ENCODE results near the gene RMP24.

The RMP24 gene

DNA sequence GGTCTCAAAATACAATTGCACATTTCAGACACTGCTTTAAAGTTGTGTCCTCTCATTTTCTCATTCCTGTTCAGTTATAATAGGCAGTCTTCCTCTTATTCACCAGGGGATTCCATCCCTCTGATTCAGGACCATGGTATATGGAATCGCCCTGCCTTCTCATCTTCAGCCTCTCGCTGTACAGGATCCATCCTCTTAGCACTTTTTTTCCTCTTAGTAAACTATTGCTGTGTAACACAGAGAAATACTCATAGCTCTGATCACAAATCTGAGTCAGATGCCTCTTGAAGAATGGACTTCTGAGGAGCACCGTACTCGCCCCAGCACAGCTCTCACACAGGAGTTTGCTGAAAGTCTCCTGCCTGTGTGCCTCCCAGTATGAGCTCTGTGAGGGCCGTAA, 11.3 kb downstream of the RMP24 start:
- no peak overlapping the region for H2AFZ ChIP-seq
- no peak overlapping the region for H3K27ac Mint-ChIP-seq
- no peaks in the 10 kb centered on the region for H3K27me3 ChIP-seq (ENCODE audit: insufficient read depth)
- H3K79me2 ChIP-seq (replicated peaks; ENCODE audit: insufficient read depth): no peaks in the 10 kb centered on the region
- H3K4me1 Mint-ChIP-seq: no peaks in the 10 kb centered on the region
- no peaks in the 10 kb centered on the region for H3K9me2 ChIP-seq (ENCODE audit: insufficient read depth)
- TF ChIP-seq ZNF114 (CRISPR knock-in tag; IDR thresholded peaks at IDR 0.05) (no peak), NANOG (IDR thresholded peaks at IDR 0.05; ENCODE audit: borderline replicate concordance) (no peak), EZH2 (IDR thresholded peaks at IDR 0.05; ENCODE audit: low read depth, unreplicated experiment) (no peak), JUNB (IDR thresholded peaks at IDR 0.05; ENCODE audit: unreplicated experiment) (no peak), ZNF331 (CRISPR knock-in tag; IDR thresholded peaks at IDR 0.05; ENCODE audit: low read depth) (no peak), STAT1 (IDR thresholded peaks at IDR 0.05; ENCODE audit: unreplicated experiment) (no peak), EZH2phosphoT487 (IDR thresholded peaks at IDR 0.05; ENCODE audit: unreplicated experiment) (no peak), CREB1 (CRISPR knock-in tag; IDR thresholded peaks at IDR 0.05; ENCODE audit: low read depth) (no peak), POLR2AphosphoS5 (IDR thresholded peaks at IDR 0.05; ENCODE audit: low read depth) (no peak)
- TF ChIP-seq, protein P1, sequence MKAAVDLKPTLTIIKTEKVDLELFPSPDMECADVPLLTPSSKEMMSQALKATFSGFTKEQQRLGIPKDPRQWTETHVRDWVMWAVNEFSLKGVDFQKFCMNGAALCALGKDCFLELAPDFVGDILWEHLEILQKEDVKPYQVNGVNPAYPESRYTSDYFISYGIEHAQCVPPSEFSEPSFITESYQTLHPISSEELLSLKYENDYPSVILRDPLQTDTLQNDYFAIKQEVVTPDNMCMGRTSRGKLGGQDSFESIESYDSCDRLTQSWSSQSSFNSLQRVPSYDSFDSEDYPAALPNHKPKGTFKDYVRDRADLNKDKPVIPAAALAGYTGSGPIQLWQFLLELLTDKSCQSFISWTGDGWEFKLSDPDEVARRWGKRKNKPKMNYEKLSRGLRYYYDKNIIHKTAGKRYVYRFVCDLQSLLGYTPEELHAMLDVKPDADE (IDR thresholded peaks at IDR 0.05): no peak
- TF ChIP-seq, protein P2, sequence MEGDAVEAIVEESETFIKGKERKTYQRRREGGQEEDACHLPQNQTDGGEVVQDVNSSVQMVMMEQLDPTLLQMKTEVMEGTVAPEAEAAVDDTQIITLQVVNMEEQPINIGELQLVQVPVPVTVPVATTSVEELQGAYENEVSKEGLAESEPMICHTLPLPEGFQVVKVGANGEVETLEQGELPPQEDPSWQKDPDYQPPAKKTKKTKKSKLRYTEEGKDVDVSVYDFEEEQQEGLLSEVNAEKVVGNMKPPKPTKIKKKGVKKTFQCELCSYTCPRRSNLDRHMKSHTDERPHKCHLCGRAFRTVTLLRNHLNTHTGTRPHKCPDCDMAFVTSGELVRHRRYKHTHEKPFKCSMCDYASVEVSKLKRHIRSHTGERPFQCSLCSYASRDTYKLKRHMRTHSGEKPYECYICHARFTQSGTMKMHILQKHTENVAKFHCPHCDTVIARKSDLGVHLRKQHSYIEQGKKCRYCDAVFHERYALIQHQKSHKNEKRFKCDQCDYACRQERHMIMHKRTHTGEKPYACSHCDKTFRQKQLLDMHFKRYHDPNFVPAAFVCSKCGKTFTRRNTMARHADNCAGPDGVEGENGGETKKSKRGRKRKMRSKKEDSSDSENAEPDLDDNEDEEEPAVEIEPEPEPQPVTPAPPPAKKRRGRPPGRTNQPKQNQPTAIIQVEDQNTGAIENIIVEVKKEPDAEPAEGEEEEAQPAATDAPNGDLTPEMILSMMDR (conservative IDR thresholded peaks at IDR 0.05; ENCODE audit: low read depth in 2 of 2): no peak
- TF ChIP-seq, protein P3, sequence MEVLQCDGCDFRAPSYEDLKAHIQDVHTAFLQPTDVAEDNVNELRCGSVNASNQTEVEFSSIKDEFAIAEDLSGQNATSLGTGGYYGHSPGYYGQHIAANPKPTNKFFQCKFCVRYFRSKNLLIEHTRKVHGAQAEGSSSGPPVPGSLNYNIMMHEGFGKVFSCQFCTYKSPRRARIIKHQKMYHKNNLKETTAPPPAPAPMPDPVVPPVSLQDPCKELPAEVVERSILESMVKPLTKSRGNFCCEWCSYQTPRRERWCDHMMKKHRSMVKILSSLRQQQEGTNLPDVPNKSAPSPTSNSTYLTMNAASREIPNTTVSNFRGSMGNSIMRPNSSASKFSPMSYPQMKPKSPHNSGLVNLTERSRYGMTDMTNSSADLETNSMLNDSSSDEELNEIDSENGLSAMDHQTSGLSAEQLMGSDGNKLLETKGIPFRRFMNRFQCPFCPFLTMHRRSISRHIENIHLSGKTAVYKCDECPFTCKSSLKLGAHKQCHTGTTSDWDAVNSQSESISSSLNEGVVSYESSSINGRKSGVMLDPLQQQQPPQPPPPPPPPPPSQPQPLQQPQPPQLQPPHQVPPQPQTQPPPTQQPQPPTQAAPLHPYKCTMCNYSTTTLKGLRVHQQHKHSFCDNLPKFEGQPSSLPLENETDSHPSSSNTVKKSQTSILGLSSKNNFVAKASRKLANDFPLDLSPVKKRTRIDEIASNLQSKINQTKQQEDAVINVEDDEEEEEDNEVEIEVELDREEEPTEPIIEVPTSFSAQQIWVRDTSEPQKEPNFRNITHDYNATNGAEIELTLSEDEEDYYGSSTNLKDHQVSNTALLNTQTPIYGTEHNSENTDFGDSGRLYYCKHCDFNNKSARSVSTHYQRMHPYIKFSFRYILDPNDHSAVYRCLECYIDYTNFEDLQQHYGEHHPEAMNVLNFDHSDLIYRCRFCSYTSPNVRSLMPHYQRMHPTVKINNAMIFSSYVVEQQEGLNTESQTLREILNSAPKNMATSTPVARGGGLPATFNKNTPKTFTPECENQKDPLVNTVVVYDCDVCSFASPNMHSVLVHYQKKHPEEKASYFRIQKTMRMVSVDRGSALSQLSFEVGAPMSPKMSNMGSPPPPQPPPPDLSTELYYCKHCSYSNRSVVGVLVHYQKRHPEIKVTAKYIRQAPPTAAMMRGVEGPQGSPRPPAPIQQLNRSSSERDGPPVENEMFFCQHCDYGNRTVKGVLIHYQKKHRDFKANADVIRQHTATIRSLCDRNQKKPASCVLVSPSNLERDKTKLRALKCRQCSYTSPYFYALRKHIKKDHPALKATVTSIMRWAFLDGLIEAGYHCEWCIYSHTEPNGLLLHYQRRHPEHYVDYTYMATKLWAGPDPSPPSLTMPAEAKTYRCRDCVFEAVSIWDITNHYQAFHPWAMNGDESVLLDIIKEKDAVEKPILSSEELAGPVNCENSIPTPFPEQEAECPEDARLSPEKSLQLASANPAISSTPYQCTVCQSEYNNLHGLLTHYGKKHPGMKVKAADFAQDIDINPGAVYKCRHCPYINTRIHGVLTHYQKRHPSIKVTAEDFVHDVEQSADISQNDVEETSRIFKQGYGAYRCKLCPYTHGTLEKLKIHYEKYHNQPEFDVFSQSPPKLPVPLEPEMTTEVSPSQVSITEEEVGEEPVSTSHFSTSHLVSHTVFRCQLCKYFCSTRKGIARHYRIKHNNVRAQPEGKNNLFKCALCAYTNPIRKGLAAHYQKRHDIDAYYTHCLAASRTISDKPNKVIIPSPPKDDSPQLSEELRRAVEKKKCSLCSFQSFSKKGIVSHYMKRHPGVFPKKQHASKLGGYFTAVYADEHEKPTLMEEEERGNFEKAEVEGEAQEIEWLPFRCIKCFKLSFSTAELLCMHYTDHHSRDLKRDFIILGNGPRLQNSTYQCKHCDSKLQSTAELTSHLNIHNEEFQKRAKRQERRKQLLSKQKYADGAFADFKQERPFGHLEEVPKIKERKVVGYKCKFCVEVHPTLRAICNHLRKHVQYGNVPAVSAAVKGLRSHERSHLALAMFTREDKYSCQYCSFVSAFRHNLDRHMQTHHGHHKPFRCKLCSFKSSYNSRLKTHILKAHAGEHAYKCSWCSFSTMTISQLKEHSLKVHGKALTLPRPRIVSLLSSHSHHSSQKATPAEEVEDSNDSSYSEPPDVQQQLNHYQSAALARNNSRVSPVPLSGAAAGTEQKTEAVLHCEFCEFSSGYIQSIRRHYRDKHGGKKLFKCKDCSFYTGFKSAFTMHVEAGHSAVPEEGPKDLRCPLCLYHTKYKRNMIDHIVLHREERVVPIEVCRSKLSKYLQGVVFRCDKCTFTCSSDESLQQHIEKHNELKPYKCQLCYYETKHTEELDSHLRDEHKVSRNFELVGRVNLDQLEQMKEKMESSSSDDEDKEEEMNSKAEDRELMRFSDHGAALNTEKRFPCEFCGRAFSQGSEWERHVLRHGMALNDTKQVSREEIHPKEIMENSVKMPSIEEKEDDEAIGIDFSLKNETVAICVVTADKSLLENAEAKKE (CRISPR knock-in tag; IDR thresholded peaks at IDR 0.05): no peak
- TF ChIP-seq, protein P4, sequence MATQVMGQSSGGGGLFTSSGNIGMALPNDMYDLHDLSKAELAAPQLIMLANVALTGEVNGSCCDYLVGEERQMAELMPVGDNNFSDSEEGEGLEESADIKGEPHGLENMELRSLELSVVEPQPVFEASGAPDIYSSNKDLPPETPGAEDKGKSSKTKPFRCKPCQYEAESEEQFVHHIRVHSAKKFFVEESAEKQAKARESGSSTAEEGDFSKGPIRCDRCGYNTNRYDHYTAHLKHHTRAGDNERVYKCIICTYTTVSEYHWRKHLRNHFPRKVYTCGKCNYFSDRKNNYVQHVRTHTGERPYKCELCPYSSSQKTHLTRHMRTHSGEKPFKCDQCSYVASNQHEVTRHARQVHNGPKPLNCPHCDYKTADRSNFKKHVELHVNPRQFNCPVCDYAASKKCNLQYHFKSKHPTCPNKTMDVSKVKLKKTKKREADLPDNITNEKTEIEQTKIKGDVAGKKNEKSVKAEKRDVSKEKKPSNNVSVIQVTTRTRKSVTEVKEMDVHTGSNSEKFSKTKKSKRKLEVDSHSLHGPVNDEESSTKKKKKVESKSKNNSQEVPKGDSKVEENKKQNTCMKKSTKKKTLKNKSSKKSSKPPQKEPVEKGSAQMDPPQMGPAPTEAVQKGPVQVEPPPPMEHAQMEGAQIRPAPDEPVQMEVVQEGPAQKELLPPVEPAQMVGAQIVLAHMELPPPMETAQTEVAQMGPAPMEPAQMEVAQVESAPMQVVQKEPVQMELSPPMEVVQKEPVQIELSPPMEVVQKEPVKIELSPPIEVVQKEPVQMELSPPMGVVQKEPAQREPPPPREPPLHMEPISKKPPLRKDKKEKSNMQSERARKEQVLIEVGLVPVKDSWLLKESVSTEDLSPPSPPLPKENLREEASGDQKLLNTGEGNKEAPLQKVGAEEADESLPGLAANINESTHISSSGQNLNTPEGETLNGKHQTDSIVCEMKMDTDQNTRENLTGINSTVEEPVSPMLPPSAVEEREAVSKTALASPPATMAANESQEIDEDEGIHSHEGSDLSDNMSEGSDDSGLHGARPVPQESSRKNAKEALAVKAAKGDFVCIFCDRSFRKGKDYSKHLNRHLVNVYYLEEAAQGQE (IDR thresholded peaks at IDR 0.05; ENCODE audit: unreplicated experiment): no peak
- H3K27ac ChIP-seq (ENCODE audit: low read depth): no peak overlapping the region
- no peaks in the 10 kb centered on the region for H4K20me1 ChIP-seq (replicated peaks; ENCODE audit: insufficient read depth)
- no peaks in the 10 kb centered on the region for H3K4me1 ChIP-seq (ENCODE audit: insufficient read depth)
- H3F3A ChIP-seq (replicated peaks; ENCODE audit: low read depth): 0 out of 2 replicates have a peak, but pooled peaks cover 3% of the 10 kb centered on the region
- H3K9me3 Mint-ChIP-seq: no peaks in the 10 kb centered on the region
- peaks cover 14% of the 10 kb centered on the region for H3K36me3 ChIP-seq (ENCODE audit: insufficient read depth)
- H3K27me3 Mint-ChIP-seq (ENCODE audit: insufficient read depth, low read depth, poor library complexity): no peaks in the 10 kb centered on the region
- no peak for DNase-seq (ENCODE audit: low spot score)
- H3K4me3 ChIP-seq: no peak overlapping the region
- ATAC-seq: no peak
- peaks cover 36% of the 10 kb centered on the region for H3K36me3 Mint-ChIP-seq (ENCODE audit: low read depth)
- H3K4me2 ChIP-seq: no peak overlapping the region
- H3K4me3 Mint-ChIP-seq: no peak overlapping the region

Data from GM23338 (cell line).